ENCODE results near the gene CDCA4.

The CDCA4 gene

GRCh38 chr14:104989236-104989950, 31.5 kb downstream of the CDCA4 start:
- no peak for DNase-seq (ENCODE audit: low spot score)

GRCh38 chr14:104986487-104987164, 34.3 kb downstream of the CDCA4 start:
- DNase-seq (ENCODE audit: low spot score): no peak

GRCh38 chr14:104985675-104986486, 35.0 kb downstream of the CDCA4 start, which contains the start of gene CLBA1:
Gene CLBA1 (plus strand): TSS chr14:104985788. CDS start chr14:104986432, 644 bp downstream.
- DNase-seq (ENCODE audit: low spot score): peak; percentile 98

- DNase-seq (ENCODE audit: low spot score): no peak
These were observed 36.6 kb downstream of the CDCA4 start for GRCh38 chr14:104984056-104984894.

GRCh38 chr14:104983231-104983721, 37.6 kb downstream of the CDCA4 start:
- DNase-seq (ENCODE audit: low spot score): no peak

- DNase-seq (ENCODE audit: low spot score): no peak
These were observed 38.2 kb downstream of the CDCA4 start for GRCh38 chr14:104982548-104983230.

GRCh38 chr14:104981699-104982541, 39.0 kb downstream of the CDCA4 start:
- no peak for DNase-seq (ENCODE audit: low spot score)

GRCh38 chr14:104980611-104981531, 40.0 kb downstream of the CDCA4 start:
- no peak for DNase-seq (ENCODE audit: low spot score)

GRCh38 chr14:104979758-104980610, 40.9 kb downstream of the CDCA4 start:
- DNase-seq (ENCODE audit: low spot score): no peak

- no peak for DNase-seq (ENCODE audit: low spot score)
These were observed 41.9 kb downstream of the CDCA4 start for GRCh38 chr14:104978746-104979691.

GRCh38 chr14:104977681-104978653, 42.9 kb downstream of the CDCA4 start, which contains the start of gene AHNAK2:
Gene AHNAK2 (minus strand): TSS chr14:104978374. CDS start chr14:104978237, 137 bp downstream.
- peak; percentile 76 for DNase-seq (ENCODE audit: low spot score)

- DNase-seq (ENCODE audit: low spot score): no peak
These were observed 43.7 kb downstream of the CDCA4 start for GRCh38 chr14:104977008-104977680.

GRCh38 chr14:104976198-104977007, 44.5 kb downstream of the CDCA4 start:
- peak; percentile 88 for DNase-seq (ENCODE audit: low spot score)
